Measurements from ENCODE around the gene NCKAP1.
A peak's percentile ranks its signal among the peaks of the same experiment; 100 is the strongest.

NCKAP1 gene

DNA sequence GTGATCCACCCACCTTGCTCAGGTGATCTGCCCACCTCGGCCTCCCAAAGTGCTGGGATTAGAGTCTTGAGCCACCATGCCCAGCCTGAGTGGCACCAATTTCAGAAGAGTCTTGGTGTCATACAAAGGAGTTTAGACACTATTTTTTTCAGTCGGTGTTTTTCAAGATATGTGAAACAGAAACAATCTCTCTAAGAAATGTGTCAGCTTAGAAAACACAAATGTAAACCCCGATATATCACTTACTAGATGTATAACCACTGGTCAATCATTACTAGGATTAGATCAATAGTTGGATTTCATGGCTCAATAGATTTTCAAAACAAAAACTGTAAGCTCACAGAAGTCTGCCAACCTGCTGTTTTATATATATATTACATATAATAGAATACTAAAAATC is 104.6 kb downstream of the NCKAP1 start:
- no peak overlapping the region for H3K4me3 ChIP-seq (replicated peaks; ENCODE audit: low read depth, low read length)
- no peaks in the 10 kb centered on the region for H3K36me3 ChIP-seq (ENCODE audit: control insufficient read depth, insufficient read depth, low read length)
- H3K27me3 ChIP-seq (replicated peaks; ENCODE audit: control insufficient read depth, insufficient read depth, low read length) = no peaks in the 10 kb centered on the region
- TF ChIP-seq, protein P1, sequence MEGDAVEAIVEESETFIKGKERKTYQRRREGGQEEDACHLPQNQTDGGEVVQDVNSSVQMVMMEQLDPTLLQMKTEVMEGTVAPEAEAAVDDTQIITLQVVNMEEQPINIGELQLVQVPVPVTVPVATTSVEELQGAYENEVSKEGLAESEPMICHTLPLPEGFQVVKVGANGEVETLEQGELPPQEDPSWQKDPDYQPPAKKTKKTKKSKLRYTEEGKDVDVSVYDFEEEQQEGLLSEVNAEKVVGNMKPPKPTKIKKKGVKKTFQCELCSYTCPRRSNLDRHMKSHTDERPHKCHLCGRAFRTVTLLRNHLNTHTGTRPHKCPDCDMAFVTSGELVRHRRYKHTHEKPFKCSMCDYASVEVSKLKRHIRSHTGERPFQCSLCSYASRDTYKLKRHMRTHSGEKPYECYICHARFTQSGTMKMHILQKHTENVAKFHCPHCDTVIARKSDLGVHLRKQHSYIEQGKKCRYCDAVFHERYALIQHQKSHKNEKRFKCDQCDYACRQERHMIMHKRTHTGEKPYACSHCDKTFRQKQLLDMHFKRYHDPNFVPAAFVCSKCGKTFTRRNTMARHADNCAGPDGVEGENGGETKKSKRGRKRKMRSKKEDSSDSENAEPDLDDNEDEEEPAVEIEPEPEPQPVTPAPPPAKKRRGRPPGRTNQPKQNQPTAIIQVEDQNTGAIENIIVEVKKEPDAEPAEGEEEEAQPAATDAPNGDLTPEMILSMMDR (IDR thresholded peaks at IDR 0.05; ENCODE audit: insufficient read depth, low read length, poor library complexity, severe bottlenecking) = no peak
- DNase-seq (ENCODE audit: extremely low read depth, insufficient read length) = no peak

DNA sequence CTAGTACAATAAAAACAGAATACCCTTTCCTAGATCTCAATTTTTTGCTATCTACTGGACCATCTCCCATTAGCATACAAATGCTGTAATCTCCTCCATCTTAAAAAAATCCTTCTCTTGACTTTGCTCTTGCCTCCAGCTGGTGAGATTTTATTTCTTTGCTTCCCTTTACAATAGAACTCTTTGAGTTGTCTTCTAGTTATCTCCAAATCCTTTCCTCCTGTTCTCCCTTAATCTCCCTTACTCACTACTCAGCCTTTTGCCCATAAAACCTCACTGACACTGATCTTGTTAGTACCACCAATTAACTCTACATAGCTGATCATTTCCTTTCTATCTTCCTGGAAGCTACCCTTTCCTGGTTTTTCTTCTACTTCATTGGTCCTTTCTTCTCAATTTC is 108.3 kb downstream of the NCKAP1 start:
- DNase-seq (ENCODE audit: extremely low read depth, insufficient read length) = no peak
- no peaks in the 10 kb centered on the region; the same call in 1 of the 2 replicates for H3K36me3 ChIP-seq (ENCODE audit: control insufficient read depth, insufficient read depth, low read length)
- H3K27me3 ChIP-seq (replicated peaks; ENCODE audit: control insufficient read depth, insufficient read depth, low read length) = no peaks in the 10 kb centered on the region
- TF ChIP-seq, protein P1 (IDR thresholded peaks at IDR 0.05; ENCODE audit: insufficient read depth, low read length, poor library complexity, severe bottlenecking) = no peak
- no peak overlapping the region for H3K4me3 ChIP-seq (replicated peaks; ENCODE audit: low read depth, low read length)

DNA sequence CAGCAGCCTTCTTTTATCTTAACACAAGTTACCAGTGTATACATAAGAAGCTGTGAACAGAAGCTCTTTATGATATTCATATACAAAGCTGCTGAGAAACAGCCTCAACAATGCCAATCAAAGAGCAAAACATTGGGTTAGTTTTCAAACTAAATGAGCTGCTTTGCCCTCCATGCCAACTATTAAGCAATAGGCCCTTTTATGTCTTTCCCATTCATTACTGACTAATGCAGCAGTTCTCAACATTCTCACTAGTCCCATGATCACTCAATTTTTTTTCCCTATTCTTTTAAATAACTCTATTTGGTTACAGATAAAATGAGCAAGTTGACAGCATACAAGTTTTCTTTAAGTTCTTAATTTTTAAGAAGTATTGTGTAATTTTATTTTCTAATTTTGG is 114.0 kb downstream of the NCKAP1 start:
- TF ChIP-seq, protein P1 (IDR thresholded peaks at IDR 0.05; ENCODE audit: insufficient read depth, low read length, poor library complexity, severe bottlenecking) = no peak
- Histone ChIP-seq H3K27me3 (replicated peaks; ENCODE audit: control insufficient read depth, insufficient read depth, low read length) (no peaks in the 10 kb centered on the region), H3K36me3 (ENCODE audit: control insufficient read depth, insufficient read depth, low read length) (no peaks in the 10 kb centered on the region; the same call in 1 of the 2 replicates), H3K4me3 (replicated peaks; ENCODE audit: low read depth, low read length) (no peak overlapping the region)
- no peak for DNase-seq (ENCODE audit: extremely low read depth, insufficient read length)

DNA sequence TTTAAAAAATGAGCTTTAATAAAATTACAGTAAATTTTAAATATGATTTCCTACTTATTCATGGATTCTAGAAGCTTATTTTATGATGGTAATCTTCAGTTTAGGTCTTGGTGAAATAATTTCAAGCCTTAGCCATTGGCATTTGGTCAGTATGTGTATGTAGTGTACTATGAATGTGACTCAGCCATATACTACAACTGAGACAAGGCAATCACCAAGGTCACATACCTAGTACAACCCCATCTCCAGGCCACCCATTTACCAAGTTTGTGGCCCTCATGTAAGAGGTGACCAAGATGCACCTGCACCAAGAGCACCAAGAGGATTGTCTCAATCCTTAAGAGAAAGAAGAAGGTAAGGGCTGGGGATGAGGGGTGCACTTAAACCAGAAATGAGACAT is 117.0 kb downstream of the NCKAP1 start:
- Histone ChIP-seq H3K36me3 (ENCODE audit: control insufficient read depth, insufficient read depth, low read length) (no peaks in the 10 kb centered on the region; the same call in 1 of the 2 replicates), H3K4me3 (replicated peaks; ENCODE audit: low read depth, low read length) (no peak overlapping the region), H3K27me3 (replicated peaks; ENCODE audit: control insufficient read depth, insufficient read depth, low read length) (no peaks in the 10 kb centered on the region)
- DNase-seq (ENCODE audit: extremely low read depth, insufficient read length) = peak; percentile 13
- TF ChIP-seq, protein P1 (IDR thresholded peaks at IDR 0.05; ENCODE audit: insufficient read depth, low read length, poor library complexity, severe bottlenecking) = no peak

DNA sequence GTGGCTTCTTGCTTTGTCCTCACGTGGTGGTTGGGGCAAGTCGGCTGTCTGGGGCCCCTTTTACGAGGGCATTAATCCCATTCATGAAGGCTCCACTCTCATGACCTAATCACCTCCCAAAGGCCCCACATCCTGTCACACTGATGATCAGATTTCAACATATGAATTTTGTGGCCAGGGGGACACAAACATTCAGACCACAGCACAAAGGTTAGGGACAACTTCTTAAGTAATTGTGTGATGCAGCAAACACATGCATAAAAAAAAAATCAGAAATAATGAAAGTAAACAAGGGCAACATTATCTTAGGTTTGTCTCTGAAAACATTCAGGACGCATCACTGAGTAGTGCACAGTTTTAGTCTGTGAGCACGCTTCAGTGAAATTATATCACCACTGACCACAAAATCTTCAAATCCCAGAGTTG is 117.6 kb downstream of the NCKAP1 start:
- peak; percentile 36 for DNase-seq (ENCODE audit: extremely low read depth, insufficient read length)
- no peaks in the 10 kb centered on the region for H3K27me3 ChIP-seq (replicated peaks; ENCODE audit: control insufficient read depth, insufficient read depth, low read length)
- H3K36me3 ChIP-seq (ENCODE audit: control insufficient read depth, insufficient read depth, low read length) = no peaks in the 10 kb centered on the region

More for the DNA sequence above, 117.6 kb downstream of the NCKAP1 start:
- TF ChIP-seq, protein P1 (IDR thresholded peaks at IDR 0.05; ENCODE audit: insufficient read depth, low read length, poor library complexity, severe bottlenecking) = no peak
- no peak overlapping the region for H3K4me3 ChIP-seq (replicated peaks; ENCODE audit: low read depth, low read length)
